Ovary (tissue), 3 donors: ENCODE results near the gene CYP8B1.

Experiments used
- EP300 ChIP-seq: sonication (generic); formaldehyde crosslinking; IDR thresholded peaks from one replicate; pipeline ENCODE4 v1.6.1; 2017; ENCODE audit warnings: antibody characterized with exemption
- POLR2A ChIP-seq: fragments of 450-650 bp; IDR thresholded peaks from one replicate; pipeline ENCODE4 v1.6.1; 2017; ENCODE audit warnings: antibody characterized with exemption, mild to moderate bottlenecking, moderate library complexity
- TF ChIP-seq, protein P1 (sequence below), 3 donors: fragments of 450-650 bp in 2 of 3; fragments of 200-600 bp in 1 of 3; IDR thresholded peaks; one replicate each; pipeline versions ENCODE4 v1.5.1 to v1.8.0; 2016 to 2022; ENCODE audit warnings: antibody characterized with exemption in 3 of 3, mild to moderate bottlenecking in 1 of 3
- donor health status: DM: no; HTN: no; CAD: no.

DNA sequence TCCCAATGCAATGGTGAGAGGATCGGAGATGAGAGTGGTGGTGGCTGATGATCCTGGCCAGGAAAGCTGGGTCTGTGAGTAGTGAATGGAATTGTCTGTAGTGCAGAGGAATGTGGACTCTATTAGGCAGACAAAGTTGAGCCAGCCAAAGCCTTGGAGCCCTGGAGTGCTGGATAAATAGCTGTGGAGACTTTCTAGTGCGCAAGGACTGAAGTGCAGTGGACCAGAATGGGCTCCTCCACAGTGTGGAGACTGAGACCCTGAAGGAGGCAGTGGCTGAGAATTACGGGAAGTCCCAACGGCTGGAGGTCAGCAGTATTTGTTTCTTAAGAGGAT, 31.1 kb upstream of the CYP8B1 start:
- TF ChIP-seq, protein P1, sequence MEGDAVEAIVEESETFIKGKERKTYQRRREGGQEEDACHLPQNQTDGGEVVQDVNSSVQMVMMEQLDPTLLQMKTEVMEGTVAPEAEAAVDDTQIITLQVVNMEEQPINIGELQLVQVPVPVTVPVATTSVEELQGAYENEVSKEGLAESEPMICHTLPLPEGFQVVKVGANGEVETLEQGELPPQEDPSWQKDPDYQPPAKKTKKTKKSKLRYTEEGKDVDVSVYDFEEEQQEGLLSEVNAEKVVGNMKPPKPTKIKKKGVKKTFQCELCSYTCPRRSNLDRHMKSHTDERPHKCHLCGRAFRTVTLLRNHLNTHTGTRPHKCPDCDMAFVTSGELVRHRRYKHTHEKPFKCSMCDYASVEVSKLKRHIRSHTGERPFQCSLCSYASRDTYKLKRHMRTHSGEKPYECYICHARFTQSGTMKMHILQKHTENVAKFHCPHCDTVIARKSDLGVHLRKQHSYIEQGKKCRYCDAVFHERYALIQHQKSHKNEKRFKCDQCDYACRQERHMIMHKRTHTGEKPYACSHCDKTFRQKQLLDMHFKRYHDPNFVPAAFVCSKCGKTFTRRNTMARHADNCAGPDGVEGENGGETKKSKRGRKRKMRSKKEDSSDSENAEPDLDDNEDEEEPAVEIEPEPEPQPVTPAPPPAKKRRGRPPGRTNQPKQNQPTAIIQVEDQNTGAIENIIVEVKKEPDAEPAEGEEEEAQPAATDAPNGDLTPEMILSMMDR (IDR thresholded peaks at IDR 0.05) = no peak
- no peak for TF ChIP-seq EP300
- TF ChIP-seq POLR2A = no peak
